KOPT-K1 (cell line): ENCODE results near the gene IL1RAP.
"Not testable (repeated sequence)": the region's sequence is repeated elsewhere in the genome, so short reads cannot be mapped to it uniquely, and the experiment has no call there.

Source experiments
- H3K27ac ChIP-seq: fragments of 200-600 bp; sonication (generic); 2 replicates; pipeline ENCODE4 v1.5.1; 2016; ENCODE audit warnings: antibody characterized with exemption, mild to moderate bottlenecking, low read depth, low read length; ENCODE audit not compliant: poor library complexity, severe bottlenecking
- H3K36me3 ChIP-seq: fragments of 200-600 bp; sonication (generic); 2 replicates; pipeline ENCODE4 v1.5.1; 2017; ENCODE audit warnings: antibody characterized with exemption, mild to moderate bottlenecking, low read length, moderate library complexity; ENCODE audit not compliant: insufficient read depth
- H3K9me3 ChIP-seq: fragments of 200-600 bp; sonication (generic); 2 replicates; pipeline ENCODE4 v1.5.1; 2017; ENCODE audit warnings: antibody characterized with exemption, low read length, mild to moderate bottlenecking; ENCODE audit not compliant: insufficient read depth, poor library complexity, severe bottlenecking

Gene IL1RAP

GRCh38 chr3:190498293-190498692 lies 15.6 kb upstream of the IL1RAP start:
- Histone ChIP-seq H3K36me3 (no peaks in the 10 kb centered on the region), H3K9me3 (no peaks in the 10 kb centered on the region), H3K27ac (no peak overlapping the region)

- Histone ChIP-seq H3K36me3 (no peaks in the 10 kb centered on the region), H3K9me3 (no peaks in the 10 kb centered on the region), H3K27ac (no peak overlapping the region)
These were observed 14.8 kb upstream of the IL1RAP start for GRCh38 chr3:190499122-190499521.

- no peak overlapping the region for H3K27ac ChIP-seq
- H3K9me3 ChIP-seq: no peaks in the 10 kb centered on the region
- H3K36me3 ChIP-seq: no peaks in the 10 kb centered on the region
These were observed 10.9 kb upstream of the IL1RAP start for GRCh38 chr3:190502946-190503345.

- Histone ChIP-seq H3K9me3 (no peaks in the 10 kb centered on the region), H3K27ac (no peak overlapping the region), H3K36me3 (no peaks in the 10 kb centered on the region)
These were observed 9.3 kb upstream of the IL1RAP start for GRCh38 chr3:190504354-190505125.

GRCh38 chr3:190505381-190506003 lies 8.4 kb upstream of the IL1RAP start:
- Histone ChIP-seq H3K27ac (no peak overlapping the region), H3K36me3 (no peaks in the 10 kb centered on the region), H3K9me3 (no peaks in the 10 kb centered on the region)

DNA sequence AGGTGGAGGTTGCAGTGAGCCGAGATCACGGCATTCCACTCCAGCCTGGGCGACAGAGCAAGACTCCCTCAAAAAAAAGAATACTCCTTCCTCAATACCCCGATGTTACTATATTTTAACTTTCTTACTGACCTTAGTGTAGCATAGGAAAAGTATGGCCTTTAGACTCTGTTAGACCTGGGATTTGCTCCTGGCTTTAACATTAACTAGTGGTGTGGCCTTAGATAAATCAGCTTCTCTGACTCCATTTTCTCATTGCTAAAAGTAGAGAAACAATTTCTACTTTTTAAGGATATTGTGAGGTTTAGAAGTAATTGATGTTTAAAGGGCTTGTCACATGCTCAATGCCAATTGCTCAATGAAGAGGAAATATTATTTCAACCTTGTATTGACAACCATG lies 7.6 kb upstream of the IL1RAP start:
- Histone ChIP-seq H3K36me3 (no peaks in the 10 kb centered on the region), H3K9me3 (no peaks in the 10 kb centered on the region), H3K27ac (no peak overlapping the region)

- no peak overlapping the region for H3K27ac ChIP-seq
- no peaks in the 10 kb centered on the region for H3K9me3 ChIP-seq
- no peaks in the 10 kb centered on the region for H3K36me3 ChIP-seq
These were observed 1.2 kb upstream of the IL1RAP start for GRCh38 chr3:190512666-190513065.

- Histone ChIP-seq H3K27ac (no peak overlapping the region), H3K36me3 (no peaks in the 10 kb centered on the region), H3K9me3 (no peaks in the 10 kb centered on the region)
These were observed 698 bp downstream of the IL1RAP start for GRCh38 chr3:190514413-190515153.

GRCh38 chr3:190516416-190516815 lies 2.5 kb downstream of the IL1RAP start:
- H3K36me3 ChIP-seq: no peaks in the 10 kb centered on the region
- no peaks in the 10 kb centered on the region for H3K9me3 ChIP-seq
- H3K27ac ChIP-seq: no peak overlapping the region

GRCh38 chr3:190517687-190518086 lies 3.8 kb downstream of the IL1RAP start:
- no peaks in the 10 kb centered on the region for H3K36me3 ChIP-seq
- H3K27ac ChIP-seq: no peak overlapping the region

GRCh38 chr3:190518531-190518930 lies 4.6 kb downstream of the IL1RAP start:
- not testable (repeated sequence) for H3K27ac ChIP-seq, H3K9me3 ChIP-seq, H3K36me3 ChIP-seq

More at GRCh38 chr3:190517687-190518086, 3.8 kb downstream of the IL1RAP start:
- no peaks in the 10 kb centered on the region for H3K9me3 ChIP-seq

DNA sequence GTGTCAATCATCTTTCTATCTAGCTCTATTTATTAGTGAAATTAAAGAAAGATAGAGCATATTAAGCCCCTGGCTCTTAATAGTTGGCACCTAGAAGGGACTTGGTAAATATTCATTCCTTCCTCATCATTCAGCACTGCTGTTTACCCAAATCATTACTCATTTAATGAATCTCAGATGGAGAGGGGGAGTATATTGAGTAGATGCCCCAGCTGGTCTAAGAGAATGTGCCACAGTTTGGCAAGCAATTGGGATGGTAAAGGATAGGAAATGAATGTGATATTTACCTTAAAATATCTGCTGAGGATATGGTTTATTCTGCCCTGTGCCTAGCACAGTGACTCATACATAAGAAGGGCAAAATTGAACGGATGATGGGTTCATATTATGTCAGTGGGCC lies 6.0 kb downstream of the IL1RAP start:
- no peaks in the 10 kb centered on the region for H3K9me3 ChIP-seq
- H3K36me3 ChIP-seq: no peaks in the 10 kb centered on the region
- no peak overlapping the region for H3K27ac ChIP-seq

- no peak overlapping the region for H3K27ac ChIP-seq
- no peaks in the 10 kb centered on the region for H3K36me3 ChIP-seq
- no peaks in the 10 kb centered on the region for H3K9me3 ChIP-seq
These were observed 8.1 kb downstream of the IL1RAP start for GRCh38 chr3:190521998-190522397.

GRCh38 chr3:190522621-190523222 lies 8.8 kb downstream of the IL1RAP start:
- no peak overlapping the region for H3K27ac ChIP-seq

DNA sequence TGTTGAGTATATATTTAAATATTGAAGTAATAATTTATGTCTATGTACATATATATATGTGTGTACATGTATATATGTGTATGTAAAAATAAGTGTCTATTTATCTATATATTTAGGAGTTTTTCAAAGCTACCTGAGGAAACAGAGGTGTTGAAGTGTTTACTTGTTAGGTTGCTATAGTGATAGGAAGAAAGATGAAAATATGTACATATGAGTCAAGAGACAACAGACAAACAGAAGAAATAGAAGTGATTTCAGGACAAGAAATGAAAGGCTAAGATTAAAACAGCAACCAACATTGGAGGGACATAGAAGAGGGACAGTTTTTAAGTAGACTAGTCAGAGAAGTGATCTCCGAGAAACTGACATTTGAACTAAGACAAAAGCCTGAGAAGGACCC lies 11.1 kb downstream of the IL1RAP start:
- H3K36me3 ChIP-seq: no peaks in the 10 kb centered on the region
- H3K27ac ChIP-seq: no peak overlapping the region
- no peaks in the 10 kb centered on the region for H3K9me3 ChIP-seq

More at GRCh38 chr3:190522621-190523222, 8.8 kb downstream of the IL1RAP start:
- Histone ChIP-seq H3K9me3 (no peaks in the 10 kb centered on the region), H3K36me3 (no peaks in the 10 kb centered on the region)
